Type B pancreatic cell (in vitro differentiated cells): ENCODE results near the gene SLC47A2. TPM values are rescaled to one million over a fixed set of nuclear protein-coding genes. Genes with fewer than 3 reads are reported as not detected.

Source experiments
- DNase-seq: peaks from one replicate; pipeline ENCODE4 v3.0.0; 2021; ENCODE audit warnings: mixed read lengths; ENCODE audit not compliant: unreplicated experiment; ENCODE audit errors: extremely low spot score
- H3K27ac Mint-ChIP-seq: 2 replicates; pipeline ENCODE4 v1.8.0; 2021; ENCODE audit warnings: mild to moderate bottlenecking, mixed read lengths
- H3K27me3 Mint-ChIP-seq: 2 replicates; pipeline ENCODE4 v1.8.0; 2021; ENCODE audit warnings: mixed read lengths
- H3K36me3 Mint-ChIP-seq: 2 replicates; pipeline ENCODE4 v1.8.0; 2021; ENCODE audit warnings: mixed read lengths
- H3K4me1 Mint-ChIP-seq: one replicate; pipeline ENCODE4 v1.8.0; 2021; ENCODE audit warnings: mixed read lengths; ENCODE audit not compliant: unreplicated experiment
- H3K4me3 Mint-ChIP-seq: 2 replicates; pipeline ENCODE4 v1.8.0; 2021; ENCODE audit warnings: mild to moderate bottlenecking, mixed read lengths
- H3K9me3 Mint-ChIP-seq: 2 replicates; pipeline ENCODE4 v1.8.0; 2021; ENCODE audit warnings: mixed read lengths
- total RNA-seq: library from RNA; stranded (reverse); gene quantifications from 2 replicates; pipeline ENCODE4 v1.2.1, GENCODE V29; 2021; ENCODE audit warnings: low replicate concordance
- TF ChIP-seq, protein P1 (sequence below): fragments of 200-600 bp; sonication (generic); conservative IDR thresholded peaks from 2 replicates; pipeline ENCODE4 v1.5.0; 2021; ENCODE audit warnings: antibody characterized with exemption, mild to moderate bottlenecking

SLC47A2 gene
- total RNA-seq, 1 donor from 2014 or later = not detected

DNA sequence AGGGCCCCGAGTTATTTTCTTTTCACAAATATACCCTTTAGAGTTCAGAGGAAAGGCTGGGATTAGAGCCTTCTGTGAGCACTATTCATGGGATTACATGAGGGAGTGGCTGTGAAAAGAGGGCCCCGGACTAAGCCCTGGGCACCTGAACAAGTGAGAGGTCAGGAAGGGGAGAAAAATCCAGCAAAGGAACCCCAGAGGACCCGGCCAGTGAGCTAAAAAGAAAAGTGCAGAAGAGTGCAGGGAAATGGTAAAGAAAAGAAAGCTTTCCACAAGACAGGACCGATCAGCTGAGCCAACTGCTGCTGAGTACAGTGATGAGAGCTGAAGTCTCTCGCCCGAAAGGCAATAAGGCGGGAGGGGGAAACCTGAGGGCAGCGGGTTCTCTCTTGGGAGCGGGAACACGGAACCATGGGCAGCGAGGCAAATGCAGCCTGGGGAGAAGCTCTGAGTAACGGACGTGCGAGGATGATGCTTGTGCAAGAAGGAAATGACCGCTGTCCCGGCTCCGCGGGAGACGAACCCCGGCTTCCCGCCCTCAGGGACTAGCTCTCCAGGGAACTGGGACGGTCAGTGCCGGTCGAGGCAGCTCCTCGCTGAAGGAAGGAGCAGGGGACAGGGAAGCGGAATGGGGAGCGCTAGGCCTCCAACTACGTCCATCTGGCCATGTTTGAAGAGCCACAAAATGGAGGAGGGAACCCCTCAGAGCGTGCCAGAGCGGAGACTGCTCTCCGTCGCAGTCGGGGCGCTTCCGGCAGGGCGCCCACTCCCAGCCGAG is 68.5 kb downstream of the SLC47A2 start:
- TF ChIP-seq, protein P1, sequence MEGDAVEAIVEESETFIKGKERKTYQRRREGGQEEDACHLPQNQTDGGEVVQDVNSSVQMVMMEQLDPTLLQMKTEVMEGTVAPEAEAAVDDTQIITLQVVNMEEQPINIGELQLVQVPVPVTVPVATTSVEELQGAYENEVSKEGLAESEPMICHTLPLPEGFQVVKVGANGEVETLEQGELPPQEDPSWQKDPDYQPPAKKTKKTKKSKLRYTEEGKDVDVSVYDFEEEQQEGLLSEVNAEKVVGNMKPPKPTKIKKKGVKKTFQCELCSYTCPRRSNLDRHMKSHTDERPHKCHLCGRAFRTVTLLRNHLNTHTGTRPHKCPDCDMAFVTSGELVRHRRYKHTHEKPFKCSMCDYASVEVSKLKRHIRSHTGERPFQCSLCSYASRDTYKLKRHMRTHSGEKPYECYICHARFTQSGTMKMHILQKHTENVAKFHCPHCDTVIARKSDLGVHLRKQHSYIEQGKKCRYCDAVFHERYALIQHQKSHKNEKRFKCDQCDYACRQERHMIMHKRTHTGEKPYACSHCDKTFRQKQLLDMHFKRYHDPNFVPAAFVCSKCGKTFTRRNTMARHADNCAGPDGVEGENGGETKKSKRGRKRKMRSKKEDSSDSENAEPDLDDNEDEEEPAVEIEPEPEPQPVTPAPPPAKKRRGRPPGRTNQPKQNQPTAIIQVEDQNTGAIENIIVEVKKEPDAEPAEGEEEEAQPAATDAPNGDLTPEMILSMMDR = no peak
- peak; percentile 72 for DNase-seq
- Mint-ChIP-seq H3K4me1 (peaks cover 35% of the 10 kb centered on the region), H3K4me3 (peak overlapping the region; percentile 91), H3K27ac (peak overlapping the region; percentile 93), H3K9me3 (no peaks in the 10 kb centered on the region), H3K27me3 (peaks cover 3% of the 10 kb centered on the region), H3K36me3 (peaks cover 14% of the 10 kb centered on the region)

DNA sequence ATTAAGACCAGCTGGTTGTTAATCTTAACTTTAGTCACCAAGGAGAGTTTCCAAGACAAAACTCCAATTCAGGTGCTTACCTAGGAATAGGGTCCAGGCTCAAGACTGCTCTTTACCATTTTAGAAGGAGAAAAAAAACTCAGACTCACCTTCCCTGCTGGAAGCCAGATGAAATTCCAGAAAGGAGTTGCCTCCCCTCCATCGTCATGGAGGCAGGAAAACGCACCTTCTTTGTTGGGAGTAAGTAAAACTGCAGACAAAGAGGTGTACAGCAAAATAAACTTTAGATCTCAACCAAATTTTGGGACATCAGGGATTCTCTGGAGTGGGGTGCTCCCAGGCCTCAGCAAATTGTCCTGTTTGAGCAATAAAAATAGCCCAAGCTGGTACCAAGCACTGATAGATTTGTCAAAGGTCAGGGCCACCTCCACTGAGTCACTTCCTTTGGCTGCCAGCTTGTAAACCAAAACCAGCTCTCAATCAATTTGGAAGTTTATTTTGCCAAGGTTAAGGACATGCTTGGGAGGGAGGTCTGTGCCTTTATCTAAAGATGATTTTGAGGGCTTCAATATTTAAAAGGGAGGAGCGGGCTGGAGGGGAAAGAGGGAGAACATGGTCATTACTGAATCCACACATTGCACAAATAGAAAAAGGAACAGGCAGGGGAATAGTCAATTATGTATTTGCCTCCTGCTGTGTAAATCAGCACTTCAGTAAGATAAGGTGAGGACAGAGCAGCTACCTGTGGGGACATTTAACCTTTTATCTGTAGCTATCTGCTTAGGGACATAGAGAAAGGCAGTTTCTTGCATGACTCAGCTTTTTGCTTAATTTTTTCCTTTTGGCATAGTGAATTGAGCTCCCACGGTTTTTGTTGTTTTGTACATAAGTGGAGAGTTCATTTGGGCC is 69.3 kb downstream of the SLC47A2 start:
- no peak for DNase-seq
- peak overlapping the region; percentile 93 for H3K27ac Mint-ChIP-seq
- H3K36me3 Mint-ChIP-seq = peaks cover 8% of the 10 kb centered on the region
- peaks cover 38% of the 10 kb centered on the region for H3K4me1 Mint-ChIP-seq
- peak overlapping the region; percentile 91 for H3K4me3 Mint-ChIP-seq
- TF ChIP-seq, protein P1 = no peak
- peaks cover 3% of the 10 kb centered on the region for H3K27me3 Mint-ChIP-seq
- no peaks in the 10 kb centered on the region for H3K9me3 Mint-ChIP-seq

DNA sequence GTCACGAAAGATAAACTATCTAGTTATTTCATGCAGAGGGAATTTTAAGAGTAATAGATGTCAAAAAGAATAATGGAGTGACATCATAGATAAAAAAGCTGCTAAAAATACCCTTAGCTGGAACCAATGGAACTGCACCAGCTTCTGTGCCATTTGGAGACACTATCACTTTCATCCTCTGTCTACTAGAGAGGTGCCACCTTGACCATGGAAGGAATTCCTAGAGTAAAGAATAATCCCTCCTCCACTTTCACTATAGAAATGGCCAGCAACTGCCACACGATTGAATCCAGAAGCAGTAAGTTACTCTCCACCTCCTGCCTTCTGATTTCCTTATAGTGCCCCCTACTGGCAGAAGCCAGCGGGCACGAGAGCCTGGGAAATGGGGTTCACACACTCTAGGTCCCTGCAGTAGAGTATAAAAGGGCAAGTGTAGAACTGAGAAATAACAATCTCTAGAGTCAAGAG is 70.6 kb downstream of the SLC47A2 start:
- peak overlapping the region; percentile 67 for H3K27ac Mint-ChIP-seq
- H3K4me1 Mint-ChIP-seq = peaks cover 26% of the 10 kb centered on the region
- DNase-seq = no peak
- TF ChIP-seq, protein P1 = peak; percentile 74
- peaks cover 3% of the 10 kb centered on the region for H3K27me3 Mint-ChIP-seq
- peak overlapping the region; percentile 47 for H3K4me3 Mint-ChIP-seq
- peaks cover 4% of the 10 kb centered on the region for H3K36me3 Mint-ChIP-seq
- no peaks in the 10 kb centered on the region for H3K9me3 Mint-ChIP-seq

DNA sequence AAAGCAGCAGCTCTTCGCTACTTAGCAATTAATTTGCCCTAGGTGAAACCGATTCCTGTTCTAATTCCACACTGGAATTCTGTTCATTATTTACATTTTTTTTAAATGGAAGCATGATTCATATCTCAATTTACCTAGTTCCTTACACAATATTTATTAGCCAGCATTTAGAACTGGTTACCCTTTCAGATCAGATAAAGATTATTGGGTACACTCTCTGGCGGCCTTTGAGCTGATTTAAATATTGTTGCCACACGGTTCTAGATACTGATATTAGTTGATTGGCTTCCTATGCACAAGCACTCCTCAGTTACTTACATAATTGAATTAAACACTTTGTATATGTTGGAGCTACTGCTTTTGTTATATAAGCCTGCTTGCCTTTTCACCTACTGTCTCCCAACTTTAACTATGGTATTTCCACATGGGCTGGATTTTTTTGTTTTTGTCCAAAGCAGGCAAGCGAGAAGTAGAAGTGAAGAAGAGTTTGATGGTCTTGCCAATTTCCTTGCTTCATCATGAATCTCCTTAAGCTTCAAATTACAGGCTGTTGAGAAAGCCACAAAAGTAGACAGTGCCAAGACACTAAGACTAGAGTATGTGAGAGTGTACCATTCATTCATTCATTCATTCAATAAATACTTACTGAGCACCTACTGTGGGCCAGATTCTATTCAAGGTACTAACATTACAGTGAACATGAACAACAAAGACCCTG is 71.7 kb downstream of the SLC47A2 start:
- Mint-ChIP-seq H3K27me3 (peaks cover 3% of the 10 kb centered on the region), H3K9me3 (no peaks in the 10 kb centered on the region), H3K4me3 (no peak overlapping the region), H3K36me3 (peaks cover 4% of the 10 kb centered on the region), H3K27ac (no peak overlapping the region), H3K4me1 (peaks cover 22% of the 10 kb centered on the region)
- DNase-seq = no peak
- TF ChIP-seq, protein P1 = no peak

DNA sequence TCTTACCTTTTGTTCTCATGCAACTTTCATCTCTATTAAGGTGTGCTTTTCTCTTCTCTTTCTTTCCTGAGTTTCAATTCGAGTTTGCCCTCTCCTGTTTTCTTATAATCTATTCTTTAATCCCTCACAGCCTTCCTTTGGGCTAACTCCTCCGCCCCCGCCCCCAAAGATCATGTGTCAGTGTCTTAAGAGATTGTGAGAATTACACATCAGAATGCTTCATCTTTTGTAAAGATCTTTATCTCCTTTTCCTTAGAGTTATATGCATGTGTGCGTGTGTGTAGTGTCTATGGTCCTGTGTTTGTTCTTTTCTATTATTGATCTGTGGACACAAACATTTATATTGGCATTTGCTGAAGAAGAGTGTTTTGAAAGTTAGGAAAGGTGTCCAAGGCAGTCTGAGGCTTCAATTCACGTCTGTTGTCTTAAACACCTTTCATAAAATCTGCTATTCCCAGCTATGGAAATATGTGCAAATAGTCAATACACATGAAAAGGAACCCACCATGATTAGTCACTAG is 74.0 kb downstream of the SLC47A2 start:
- H3K27me3 Mint-ChIP-seq = peaks cover 3% of the 10 kb centered on the region
- no peak for DNase-seq
- H3K27ac Mint-ChIP-seq = no peak overlapping the region
- no peak overlapping the region for H3K4me3 Mint-ChIP-seq
- TF ChIP-seq, protein P1 = no peak
- peaks cover 11% of the 10 kb centered on the region for H3K4me1 Mint-ChIP-seq
- H3K36me3 Mint-ChIP-seq = no peaks in the 10 kb centered on the region
- H3K9me3 Mint-ChIP-seq = no peaks in the 10 kb centered on the region
